ENCODE data around the gene TUT4. TPM values are rescaled to one million over a fixed set of nuclear protein-coding genes. Genes with fewer than 3 reads are reported as not detected.

Gene TUT4
- total and polyA plus RNA-seq, 8 donors, result 37.5 to 138 (median 116) TPM

GRCh38 chr1:52554267-52554640, 1.4 kb upstream of the TUT4 start:
- intact Hi-C loops (cut with DNase I), result no loop called here
- no peaks in the 10 kb centered on the region for H3K36me3 ChIP-seq
- TF ChIP-seq, protein P1, sequence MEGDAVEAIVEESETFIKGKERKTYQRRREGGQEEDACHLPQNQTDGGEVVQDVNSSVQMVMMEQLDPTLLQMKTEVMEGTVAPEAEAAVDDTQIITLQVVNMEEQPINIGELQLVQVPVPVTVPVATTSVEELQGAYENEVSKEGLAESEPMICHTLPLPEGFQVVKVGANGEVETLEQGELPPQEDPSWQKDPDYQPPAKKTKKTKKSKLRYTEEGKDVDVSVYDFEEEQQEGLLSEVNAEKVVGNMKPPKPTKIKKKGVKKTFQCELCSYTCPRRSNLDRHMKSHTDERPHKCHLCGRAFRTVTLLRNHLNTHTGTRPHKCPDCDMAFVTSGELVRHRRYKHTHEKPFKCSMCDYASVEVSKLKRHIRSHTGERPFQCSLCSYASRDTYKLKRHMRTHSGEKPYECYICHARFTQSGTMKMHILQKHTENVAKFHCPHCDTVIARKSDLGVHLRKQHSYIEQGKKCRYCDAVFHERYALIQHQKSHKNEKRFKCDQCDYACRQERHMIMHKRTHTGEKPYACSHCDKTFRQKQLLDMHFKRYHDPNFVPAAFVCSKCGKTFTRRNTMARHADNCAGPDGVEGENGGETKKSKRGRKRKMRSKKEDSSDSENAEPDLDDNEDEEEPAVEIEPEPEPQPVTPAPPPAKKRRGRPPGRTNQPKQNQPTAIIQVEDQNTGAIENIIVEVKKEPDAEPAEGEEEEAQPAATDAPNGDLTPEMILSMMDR (IDR thresholded peaks at IDR 0.05), result no peak
- DNase-seq (no peak), ATAC-seq (no peak)
- no peak overlapping the region for H3K27ac ChIP-seq
- H3K27me3 ChIP-seq, result no peaks in the 10 kb centered on the region
- peaks cover 5 to 33% of the 10 kb centered on the region in 2 donors for H3K4me1 ChIP-seq
- H3K4me3 ChIP-seq, result peak overlapping the region; percentile 89 to 96
- no peaks in the 10 kb centered on the region for H3K9me3 ChIP-seq

GRCh38 chr1:52553362-52554266, 722 bp upstream of the TUT4 start:
- Histone ChIP-seq H3K36me3 (no peaks in the 10 kb centered on the region), H3K4me1 (peaks cover 5 to 33% of the 10 kb centered on the region in 2 donors), H3K27me3 (no peaks in the 10 kb centered on the region), H3K4me3 (peak overlapping the region; percentile 89 to 96), H3K27ac (peak overlapping the region; percentile 84 to 93), H3K9me3 (no peaks in the 10 kb centered on the region)
- TF ChIP-seq, protein P1 (IDR thresholded peaks at IDR 0.05), result no peak
- intact Hi-C loops (cut with DNase I), result no loop called here
- DNase-seq, result peak; percentile 89 to 96 (median 91)
- ATAC-seq, result peak; percentile 92

DNA sequence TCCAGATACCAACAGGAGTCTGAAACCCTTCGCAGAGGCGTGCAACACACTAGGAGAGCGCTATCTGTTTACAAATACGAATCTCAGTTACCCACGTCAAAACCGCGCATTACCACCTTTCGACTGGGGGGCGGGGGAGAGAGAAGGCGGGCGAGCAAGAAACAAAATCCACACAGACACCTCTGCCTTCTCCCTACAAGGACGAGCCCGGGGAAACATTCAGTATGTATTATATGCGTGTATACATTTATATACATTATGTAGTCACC, 722 bp downstream of the TUT4 start:
- ATAC-seq, result peak; percentile 48
- intact Hi-C loops (cut with DNase I), result no loop called here
- H3K27me3 ChIP-seq, result no peaks in the 10 kb centered on the region
- TF ChIP-seq, protein P1 (IDR thresholded peaks at IDR 0.05), result no peak
- H3K4me1 ChIP-seq, result peaks cover 5 to 33% of the 10 kb centered on the region in 2 donors
- H3K9me3 ChIP-seq, result no peaks in the 10 kb centered on the region
- peak overlapping the region; percentile 89 to 96 for H3K4me3 ChIP-seq
- DNase-seq, result peak in 3 of 4 donors; percentile 44 to 67 (median 51)
- H3K36me3 ChIP-seq, result no peaks in the 10 kb centered on the region
- H3K27ac ChIP-seq, result peak overlapping the region; percentile 84 to 93

GRCh38 chr1:52551507-52552235, 1.2 kb downstream of the TUT4 start:
- peaks cover 5 to 33% of the 10 kb centered on the region in 2 donors for H3K4me1 ChIP-seq
- TF ChIP-seq, protein P1 (IDR thresholded peaks at IDR 0.05), result no peak
- peak overlapping the region; percentile 89 to 96 for H3K4me3 ChIP-seq
- H3K36me3 ChIP-seq, result no peaks in the 10 kb centered on the region
- ATAC-seq (no peak), DNase-seq (peak in 2 of 4 donors; percentile 56 to 60)
- no peaks in the 10 kb centered on the region for H3K27me3 ChIP-seq
- H3K9me3 ChIP-seq, result no peaks in the 10 kb centered on the region
- intact Hi-C loops (cut with DNase I), result no loop called here
- H3K27ac ChIP-seq, result peak overlapping the region; percentile 84 to 93

GRCh38 chr1:52550447-52550846, 2.4 kb downstream of the TUT4 start:
- ATAC-seq (no peak), DNase-seq (no peak)
- Histone ChIP-seq H3K4me1 (peaks cover 5 to 33% of the 10 kb centered on the region in 2 donors), H3K4me3 (no peak overlapping the region), H3K36me3 (no peaks in the 10 kb centered on the region), H3K9me3 (no peaks in the 10 kb centered on the region), H3K27me3 (no peaks in the 10 kb centered on the region), H3K27ac (no peak overlapping the region)
- TF ChIP-seq, protein P1 (IDR thresholded peaks at IDR 0.05), result no peak
- intact Hi-C loops (cut with DNase I), result no loop called here

Measured in left lung (tissue), 10 donors.